A549 (cell line): ENCODE results near the gene SAMD10.
"Not testable (repeated sequence)": the region's sequence is repeated elsewhere in the genome, so short reads cannot be mapped to it uniquely, and the experiment has no call there.

ENCODE experiments used
- CTCF ChIP-seq: fragments of >200 bp; sonication (Bioruptor Twin); formaldehyde crosslinking; IDR thresholded peaks from 3 replicates; pipeline ENCODE4 v1.5.1; 2016
- KDM1A ChIP-seq: fragments of 200-600 bp; sonication (generic); IDR thresholded peaks from 2 replicates; pipeline ENCODE4 v1.6.1; 2016; ENCODE audit warnings: low read depth, mild to moderate bottlenecking
- POLR2A ChIP-seq: IDR thresholded peaks from 2 replicates; pipeline ENCODE4 v1.6.1; 2012; ENCODE audit warnings: mild to moderate bottlenecking, low read length
- POLR2AphosphoS2 ChIP-seq: conservative IDR thresholded peaks from 2 replicates; pipeline ENCODE4 v1.6.1; 2012; ENCODE audit warnings: low read length, improper control_type of control experiment, inconsistent platforms
- TP53 ChIP-seq: fragments of 250-450 bp; sonication (Bioruptor Pico); IDR thresholded peaks from 2 replicates; pipeline ENCODE4 v1.5.0; 2021; ENCODE audit warnings: mild to moderate bottlenecking, moderate library complexity

GRCh38 chr20:63971960-63972311, 7.5 kb downstream of the SAMD10 start:
- TF ChIP-seq CTCF; POLR2AphosphoS2; POLR2A; TP53 (CRISPR knock-in tag); KDM1A: not testable (repeated sequence)
